Kidney (tissue), 14 donors: ENCODE measurements around the gene PRKN. TPM values are rescaled to one million over a fixed set of nuclear protein-coding genes. Genes with fewer than 3 reads are reported as not detected.

Experiments used
- DNase-seq, 5 donors: peaks; one replicate each; pipeline ENCODE4 v3.0.0-alpha.2; 2013 to 2020
- FAIRE-seq: peaks from 2 replicates; lab custom pipeline; 2012; peaks lifted over from hg19 to GRCh38; lab: Jason Lieb, UNC
- H3K27ac ChIP-seq, 2 donors: one replicate each; pipeline ENCODE4 v1.7.0; 2013; ENCODE audit warnings: low read depth in 2 of 2, low read length in 2 of 2, inconsistent platforms in 1 of 2
- H3K27me3 ChIP-seq: one replicate; pipeline ENCODE4 v1.7.1; 2013; ENCODE audit warnings: low read length, inconsistent platforms; ENCODE audit not compliant: control insufficient read depth, insufficient read depth
- H3K36me3 ChIP-seq, 3 donors: one replicate each; pipeline versions ENCODE4 v1.7.0 to v1.7.1; 2013; ENCODE audit warnings: low read length in 3 of 3, control low read depth in 1 of 3, inconsistent platforms in 1 of 3; ENCODE audit not compliant: insufficient read depth in 3 of 3, control insufficient read depth in 2 of 3
- H3K4me1 ChIP-seq, 3 donors: one replicate each; pipeline versions ENCODE4 v1.7.0 to v1.7.1; 2013; ENCODE audit warnings: low read length in 3 of 3, inconsistent platforms in 1 of 3, low read depth in 1 of 3; ENCODE audit not compliant: control insufficient read depth in 2 of 3, insufficient read depth in 2 of 3
- H3K4me3 ChIP-seq, 3 donors: one replicate each; pipeline versions ENCODE4 v1.7.0 to v1.8.1; 2013; ENCODE audit warnings: low read length in 3 of 3, control low read depth in 1 of 3, inconsistent platforms in 1 of 3
- H3K9ac ChIP-seq, 3 donors: one replicate each; pipeline versions ENCODE4 v1.7.0 to v1.7.1; 2013; ENCODE audit warnings: low read length in 3 of 3, control low read depth in 1 of 3, inconsistent platforms in 1 of 3
- H3K9me3 ChIP-seq, 3 donors: one replicate each; pipeline versions ENCODE4 v1.7.0 to v1.7.1; 2013; ENCODE audit warnings: low read length in 3 of 3, control low read depth in 1 of 3, inconsistent platforms in 1 of 3; ENCODE audit not compliant: control insufficient read depth in 2 of 3, insufficient read depth in 1 of 3
- CTCF ChIP-seq: IDR thresholded peaks from 3 replicates; pipeline ENCODE4 v1.5.1; 2012; ENCODE audit warnings: mild to moderate bottlenecking, moderate library complexity, borderline replicate concordance; ENCODE audit not compliant: insufficient read depth; ENCODE audit errors: extremely low read depth
- intact Hi-C: fragments of 100-400 bp; cut with DNase I; formaldehyde crosslinking; loops from one replicate; pipeline ENCODE4 v1.11.1; 2022
- polyA plus RNA-seq: library from polyadenylated mRNA; stranded (reverse); fragments of 350-450 nt; fragmentation: Illumina TruSeq; extraction: RNeasy Lipid Tissue Mini Kit (QIAGEN cat#74804); gene quantifications from one replicate; pipeline ENCODE4 v1.2.3, GENCODE V29; 2014; ENCODE audit warnings: low read depth, low replicate concordance; ENCODE audit not compliant: insufficient read depth
- total RNA-seq: library from RNA; stranded (reverse); fragmentation: NEBNext Ultra II Directional; extraction: Animal tissue kit (Norgen Biotek cat#: 25700); gene quantifications from one replicate; pipeline ENCODE4 v1.2.1, GENCODE V29; 2021
- donor health status: control.
- donor health status: control.
- donor health status: control.
- donor health status: control.
- donor health status: control.
- donor health status: DM: yes; HTN: yes; CAD: no.
- donor health status: Normal renal cell carcinoma (clear cell type).

The PRKN gene
- total and polyA plus RNA-seq, 2 donors from 2014 or later = 8.6 to 10.4 TPM

- intact Hi-C loops = no loop called here
Observed at GRCh38 chr6:161418463-161418945, 1309.1 kb downstream of the PRKN start.

DNA sequence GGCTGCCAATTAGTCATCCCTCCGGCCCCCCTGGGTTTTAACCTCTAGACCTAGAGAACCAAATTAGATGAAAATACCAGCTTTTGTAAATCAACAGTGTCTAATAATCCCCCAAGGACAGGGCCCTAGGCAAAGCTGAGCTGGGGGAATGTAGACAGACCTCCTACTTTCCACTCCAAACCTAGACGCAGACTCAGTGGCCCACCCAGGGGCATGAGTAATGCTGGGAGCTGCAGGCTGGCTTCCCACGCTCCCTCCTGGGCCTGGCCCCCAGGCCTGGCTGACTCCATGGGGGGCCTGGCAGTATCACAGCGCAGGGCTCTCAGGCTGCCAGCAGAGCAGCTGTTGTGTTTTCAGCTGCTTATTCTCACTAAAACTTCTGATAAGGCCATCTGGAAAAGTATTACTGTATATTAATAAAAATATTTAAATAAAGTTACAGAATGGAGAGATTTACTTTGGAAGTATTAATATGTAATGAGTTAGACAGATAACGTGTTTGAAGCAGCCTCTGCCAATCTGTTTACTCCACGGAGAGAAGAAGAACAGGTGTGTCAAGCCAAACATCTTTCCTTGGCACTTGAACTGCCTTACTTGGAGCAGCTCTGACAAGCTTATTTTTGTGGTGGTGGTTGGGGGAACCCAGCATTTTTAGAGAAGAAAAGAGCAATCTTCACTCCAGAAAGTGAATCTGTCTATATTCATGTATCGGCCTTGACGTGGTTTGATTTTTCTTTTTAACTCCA lies 1309.7 kb downstream of the PRKN start:
- Histone ChIP-seq H3K4me3 (no peak overlapping the region), H3K27ac (no peak overlapping the region), H3K36me3 (no peaks in the 10 kb centered on the region), H3K27me3 (no peaks in the 10 kb centered on the region), H3K4me1 (peaks cover 9 to 16% (median 9%) of the 10 kb centered on the region in 3 donors), H3K9ac (no peak overlapping the region), H3K9me3 (no peaks in the 10 kb centered on the region)
- TF ChIP-seq CTCF = no peak
- FAIRE-seq (no peak), DNase-seq (no peak)
- intact Hi-C loops = no loop called here

More at GRCh38 chr6:161418463-161418945, 1309.1 kb downstream of the PRKN start:
- peak; percentile 80 for TF ChIP-seq CTCF
- Histone ChIP-seq H3K9ac (no peak overlapping the region), H3K9me3 (no peaks in the 10 kb centered on the region), H3K4me1 (peaks cover 9 to 16% (median 11%) of the 10 kb centered on the region in 3 donors), H3K36me3 (no peaks in the 10 kb centered on the region), H3K4me3 (no peak overlapping the region), H3K27me3 (no peaks in the 10 kb centered on the region), H3K27ac (no peak overlapping the region)
- FAIRE-seq = peak; percentile 98
- peak in 3 of 5 donors; percentile 67 to 94 (median 93) for DNase-seq

DNA sequence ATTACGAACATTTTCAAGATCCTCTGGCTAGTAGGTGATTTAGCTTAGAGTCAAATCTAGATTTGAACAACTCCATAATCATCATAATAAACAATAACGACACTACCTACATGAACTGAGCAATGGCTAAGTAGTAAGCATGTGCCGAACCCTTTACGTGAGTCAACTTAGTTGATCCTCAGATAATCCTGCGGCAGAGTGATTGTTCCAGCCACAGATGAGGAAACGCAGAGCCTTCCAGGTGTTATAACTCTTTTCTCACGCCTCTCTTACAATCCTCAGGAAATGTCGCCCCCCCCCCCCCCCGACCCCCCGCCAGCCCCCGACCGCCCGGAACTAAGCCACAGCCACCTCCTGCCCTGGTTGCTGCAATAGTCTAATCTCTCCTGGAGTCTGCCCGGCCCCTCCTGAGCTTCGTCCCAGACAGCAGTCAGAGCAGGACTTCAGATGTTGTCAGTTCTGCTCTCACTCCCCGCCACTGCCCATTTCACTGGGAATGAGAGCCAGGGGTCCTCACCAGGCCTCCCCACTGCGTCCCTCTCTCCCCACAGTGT lies 1312.2 kb downstream of the PRKN start:
- TF ChIP-seq CTCF = no peak
- H3K4me3 ChIP-seq = no peak overlapping the region
- H3K4me1 ChIP-seq = peaks cover 9 to 16% (median 9%) of the 10 kb centered on the region in 3 donors
- DNase-seq (peak in 1 of 5 donors; percentile 49), FAIRE-seq (no peak)
- H3K27ac ChIP-seq = no peak overlapping the region
- intact Hi-C loops = no loop called here
- no peaks in the 10 kb centered on the region for H3K9me3 ChIP-seq
- H3K36me3 ChIP-seq = no peaks in the 10 kb centered on the region
- H3K27me3 ChIP-seq = no peaks in the 10 kb centered on the region
- peak overlapping the region in 1 of 3 donors; percentile 29 for H3K9ac ChIP-seq
